ENCODE results near the gene PDC.

GRCh38 chr1:186473047-186473446, 12.1 kb upstream of the PDC start:
- TF ChIP-seq CTCF (IDR thresholded peaks at IDR 0.05; ENCODE audit: low read length) = no peak
- no peak for TF ChIP-seq EZH2 (optimal IDR thresholded peaks at IDR 0.05; ENCODE audit: low read depth, low read length)
